Bladder microvascular endothelial cell (primary cell): ENCODE measurements around the gene COX18. TPM values are rescaled to one million over a fixed set of nuclear protein-coding genes. Genes with fewer than 3 reads are reported as not detected.

Source experiments
- total RNA-seq: library from RNA; depleted of rRNA; stranded (reverse); fragments of >200 nt; gene quantifications from 2 replicates; pipeline ENCODE4 v1.2.3, GENCODE V29; 2014

Gene COX18, protein sequence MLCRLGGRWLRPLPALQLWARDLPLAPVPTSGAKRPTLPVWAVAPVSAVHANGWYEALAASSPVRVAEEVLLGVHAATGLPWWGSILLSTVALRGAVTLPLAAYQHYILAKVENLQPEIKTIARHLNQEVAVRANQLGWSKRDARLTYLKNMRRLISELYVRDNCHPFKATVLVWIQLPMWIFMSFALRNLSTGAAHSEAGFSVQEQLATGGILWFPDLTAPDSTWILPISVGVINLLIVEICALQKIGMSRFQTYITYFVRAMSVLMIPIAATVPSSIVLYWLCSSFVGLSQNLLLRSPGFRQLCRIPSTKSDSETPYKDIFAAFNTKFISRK
- 14.0 and 14.1 TPM in 2 replicates for total RNA-seq

DNA sequence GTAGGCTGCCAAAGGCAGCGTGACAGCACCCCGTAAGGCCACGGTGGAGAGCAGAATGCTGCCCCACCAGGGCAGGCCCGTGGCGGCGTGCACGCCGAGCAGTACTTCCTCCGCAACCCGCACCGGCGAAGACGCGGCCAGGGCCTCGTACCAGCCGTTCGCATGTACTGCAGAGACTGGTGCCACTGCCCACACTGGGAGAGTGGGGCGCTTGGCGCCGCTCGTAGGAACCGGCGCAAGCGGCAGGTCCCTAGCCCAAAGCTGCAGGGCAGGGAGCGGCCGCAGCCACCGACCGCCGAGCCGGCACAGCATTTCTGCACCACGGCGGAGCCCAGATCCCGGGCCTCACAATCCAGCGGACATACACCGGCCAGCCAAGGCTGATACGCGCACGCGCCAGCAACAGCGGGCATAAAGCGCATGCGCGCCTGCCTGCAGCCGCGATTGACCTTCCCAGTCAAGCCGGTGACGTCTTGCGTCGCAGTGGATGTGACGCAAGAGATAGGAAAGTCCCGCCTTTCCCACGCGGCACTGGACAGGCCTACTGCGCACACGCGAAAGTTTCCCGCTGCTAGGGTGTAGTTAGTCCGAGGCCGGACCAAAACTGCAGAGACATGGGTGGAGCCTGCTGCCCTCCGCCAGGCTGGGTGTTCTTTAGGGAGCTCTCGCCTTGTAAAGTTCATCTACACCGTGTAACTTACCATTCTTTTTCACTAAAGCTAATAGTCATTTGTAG is at the start of gene COX18:
Gene COX18, minus strand, starts transcription at position 379 of the 736 bp plus-strand sequence. Its CDS starts 67 bp downstream, at position 312.

Other genes starting within 250 kb of the COX18 start
- gene ANKRD17, start 189.1 kb upstream of the COX18 start, total RNA-seq, result 30.1 and 96.4 TPM in 2 replicates